Activated T-helper 1 cell treated with anti-CD3 and anti-CD28 coated beads, Interleukin-12 subunit alpha, Interleukin-12 subunit beta, Interleukin-2, Interleukin-4 antibody, amounts not matched to agents 30 ng/mL and 10 ng/mL and 1 ng/mL, durations not matched to agents 14 hours and 24 hours and 36 hours (primary cell): ENCODE data around the gene NPPB. TPM values are rescaled to one million over a fixed set of nuclear protein-coding genes. Genes with fewer than 3 reads are reported as not detected.

Experiments
- DNase-seq: peaks from one replicate; pipeline ENCODE4 v3.0.0; 2021; ENCODE audit warnings: low spot score
- H3K27ac Mint-ChIP-seq: one replicate; pipeline ENCODE4 v1.8.0; 2021; ENCODE audit warnings: mild to moderate bottlenecking, mixed read lengths
- H3K27me3 Mint-ChIP-seq: one replicate; pipeline ENCODE4 v1.8.0; 2022; ENCODE audit warnings: mild to moderate bottlenecking, moderate library complexity, mixed read lengths; ENCODE audit not compliant: insufficient read depth
- H3K36me3 Mint-ChIP-seq: one replicate; pipeline ENCODE4 v1.8.0; 2021; ENCODE audit warnings: low read depth, mixed read lengths
- H3K4me1 Mint-ChIP-seq: one replicate; pipeline ENCODE4 v1.8.0; 2021; ENCODE audit warnings: low read depth, mixed read lengths
- H3K4me3 Mint-ChIP-seq: one replicate; pipeline ENCODE4 v1.8.0; 2021; ENCODE audit warnings: mild to moderate bottlenecking, moderate library complexity, mixed read lengths
- H3K9me3 Mint-ChIP-seq: one replicate; pipeline ENCODE4 v1.8.0; 2021; ENCODE audit warnings: mixed read lengths
- intact Hi-C: fragments of 100-400 bp; cut with micrococcal nuclease; formaldehyde crosslinking; loops from one replicate; pipeline ENCODE4 v1.15.1; 2024
- total RNA-seq: library from RNA; stranded (reverse); gene quantifications from 2 replicates; pipeline ENCODE4 v1.2.3, GENCODE V29; 2022

NPPB gene
- total RNA-seq, 1 donor from 2014 or later = not detected

- Mint-ChIP-seq H3K27me3 (peaks cover 5% of the 10 kb centered on the region), H3K4me1 (no peaks in the 10 kb centered on the region), H3K36me3 (no peaks in the 10 kb centered on the region), H3K9me3 (no peaks in the 10 kb centered on the region), H3K27ac (no peak overlapping the region), H3K4me3 (no peak overlapping the region)
- intact Hi-C loops = no loop called here
- no peak for DNase-seq
Measured at GRCh38 chr1:11878891-11879190, 20.1 kb upstream of the NPPB start.

- Mint-ChIP-seq H3K9me3 (no peaks in the 10 kb centered on the region), H3K4me3 (no peak overlapping the region), H3K27me3 (peaks cover 5% of the 10 kb centered on the region), H3K36me3 (no peaks in the 10 kb centered on the region), H3K27ac (no peak overlapping the region), H3K4me1 (no peaks in the 10 kb centered on the region)
- no peak for DNase-seq
- intact Hi-C loops = no loop called here
Measured at GRCh38 chr1:11878081-11878890, 19.5 kb upstream of the NPPB start.

GRCh38 chr1:11877074-11877473 lies 18.3 kb upstream of the NPPB start:
- no peak overlapping the region for H3K4me3 Mint-ChIP-seq
- H3K36me3 Mint-ChIP-seq = no peaks in the 10 kb centered on the region
- intact Hi-C loops = no loop called here
- peaks cover 5% of the 10 kb centered on the region for H3K27me3 Mint-ChIP-seq
- no peaks in the 10 kb centered on the region for H3K4me1 Mint-ChIP-seq
- no peak for DNase-seq
- H3K27ac Mint-ChIP-seq = no peak overlapping the region
- H3K9me3 Mint-ChIP-seq = no peaks in the 10 kb centered on the region

GRCh38 chr1:11875094-11875493 lies 16.3 kb upstream of the NPPB start:
- H3K4me1 Mint-ChIP-seq = no peaks in the 10 kb centered on the region
- no peaks in the 10 kb centered on the region for H3K9me3 Mint-ChIP-seq
- intact Hi-C loops = no loop called here
- no peak overlapping the region for H3K4me3 Mint-ChIP-seq
- H3K27me3 Mint-ChIP-seq = peaks cover 5% of the 10 kb centered on the region
- no peak overlapping the region for H3K27ac Mint-ChIP-seq
- H3K36me3 Mint-ChIP-seq = no peaks in the 10 kb centered on the region
- no peak for DNase-seq

- no peak overlapping the region for H3K27ac Mint-ChIP-seq
- no peaks in the 10 kb centered on the region for H3K36me3 Mint-ChIP-seq
- intact Hi-C loops = no loop called here
- no peak overlapping the region for H3K4me3 Mint-ChIP-seq
- peaks cover 5% of the 10 kb centered on the region for H3K27me3 Mint-ChIP-seq
- H3K9me3 Mint-ChIP-seq = no peaks in the 10 kb centered on the region
- no peak for DNase-seq
- no peaks in the 10 kb centered on the region for H3K4me1 Mint-ChIP-seq
Measured at GRCh38 chr1:11874624-11875023, 15.9 kb upstream of the NPPB start.

- H3K4me3 Mint-ChIP-seq = no peak overlapping the region
- H3K4me1 Mint-ChIP-seq = no peaks in the 10 kb centered on the region
- no peak for DNase-seq
- H3K27me3 Mint-ChIP-seq = peaks cover 5% of the 10 kb centered on the region
- intact Hi-C loops = no loop called here
- no peaks in the 10 kb centered on the region for H3K9me3 Mint-ChIP-seq
- no peaks in the 10 kb centered on the region for H3K36me3 Mint-ChIP-seq
- H3K27ac Mint-ChIP-seq = no peak overlapping the region
Measured at GRCh38 chr1:11874258-11874562, 15.5 kb upstream of the NPPB start.

GRCh38 chr1:11873395-11874257 lies 14.9 kb upstream of the NPPB start:
- intact Hi-C loops = no loop called here
- no peak overlapping the region for H3K27ac Mint-ChIP-seq
- H3K27me3 Mint-ChIP-seq = peaks cover 5% of the 10 kb centered on the region
- no peaks in the 10 kb centered on the region for H3K36me3 Mint-ChIP-seq
- H3K4me3 Mint-ChIP-seq = no peak overlapping the region
- no peaks in the 10 kb centered on the region for H3K4me1 Mint-ChIP-seq
- H3K9me3 Mint-ChIP-seq = no peaks in the 10 kb centered on the region
- DNase-seq = no peak

- intact Hi-C loops = no loop called here
- DNase-seq = no peak
- H3K36me3 Mint-ChIP-seq = no peaks in the 10 kb centered on the region
Measured at GRCh38 chr1:11872545-11872944, 13.8 kb upstream of the NPPB start.

GRCh38 chr1:11869650-11870207 lies 11.0 kb upstream of the NPPB start:
- Mint-ChIP-seq H3K4me3 (no peak overlapping the region), H3K27me3 (peaks cover under 1% of the 10 kb centered on the region), H3K9me3 (no peaks in the 10 kb centered on the region), H3K4me1 (no peaks in the 10 kb centered on the region), H3K27ac (no peak overlapping the region), H3K36me3 (no peaks in the 10 kb centered on the region)
- intact Hi-C loops = no loop called here
- no peak for DNase-seq

More at GRCh38 chr1:11872545-11872944, 13.8 kb upstream of the NPPB start:
- Mint-ChIP-seq H3K27me3 (peaks cover 5% of the 10 kb centered on the region), H3K4me3 (no peak overlapping the region), H3K27ac (no peak overlapping the region), H3K4me1 (no peaks in the 10 kb centered on the region), H3K9me3 (no peaks in the 10 kb centered on the region)

- H3K27ac Mint-ChIP-seq = no peak overlapping the region
- intact Hi-C loops = no loop called here
- DNase-seq = no peak
- no peaks in the 10 kb centered on the region for H3K4me1 Mint-ChIP-seq
- no peak overlapping the region for H3K4me3 Mint-ChIP-seq
- H3K36me3 Mint-ChIP-seq = no peaks in the 10 kb centered on the region
- peaks cover 3% of the 10 kb centered on the region for H3K27me3 Mint-ChIP-seq
- no peaks in the 10 kb centered on the region for H3K9me3 Mint-ChIP-seq
Measured at GRCh38 chr1:11869104-11869503, 10.4 kb upstream of the NPPB start.

- Mint-ChIP-seq H3K27ac (no peak overlapping the region), H3K27me3 (peaks cover 9% of the 10 kb centered on the region), H3K4me3 (no peak overlapping the region), H3K36me3 (no peaks in the 10 kb centered on the region), H3K4me1 (no peaks in the 10 kb centered on the region), H3K9me3 (no peaks in the 10 kb centered on the region)
- no peak for DNase-seq
- intact Hi-C loops = no loop called here
Measured at GRCh38 chr1:11868331-11868980, 9.7 kb upstream of the NPPB start.

GRCh38 chr1:11862890-11863289 lies 4.1 kb upstream of the NPPB start:
- no peaks in the 10 kb centered on the region for H3K9me3 Mint-ChIP-seq
- no peaks in the 10 kb centered on the region for H3K36me3 Mint-ChIP-seq
- intact Hi-C loops = no loop called here
- no peak overlapping the region for H3K4me3 Mint-ChIP-seq
- no peak for DNase-seq
- H3K27ac Mint-ChIP-seq = no peak overlapping the region
- H3K4me1 Mint-ChIP-seq = no peaks in the 10 kb centered on the region
- peaks cover 34% of the 10 kb centered on the region for H3K27me3 Mint-ChIP-seq

GRCh38 chr1:11860587-11860986 lies 1.8 kb upstream of the NPPB start:
- H3K27ac Mint-ChIP-seq = no peak overlapping the region
- H3K4me1 Mint-ChIP-seq = no peaks in the 10 kb centered on the region
- no peaks in the 10 kb centered on the region for H3K9me3 Mint-ChIP-seq
- H3K4me3 Mint-ChIP-seq = no peak overlapping the region
- intact Hi-C loops = no loop called here
- H3K27me3 Mint-ChIP-seq = peaks cover 51% of the 10 kb centered on the region
- no peaks in the 10 kb centered on the region for H3K36me3 Mint-ChIP-seq
- no peak for DNase-seq
